WTC11 (cell line): ENCODE data around the gene TEAD1. TPM values are rescaled to one million over a fixed set of nuclear protein-coding genes. Genes with fewer than 3 reads are reported as not detected.

Source experiments
- ATAC-seq: fragments of 200-7000 bp; cut with Tn5 transposase; 2 replicates; pipeline ENCODE4 v1.10.0; 2021; ENCODE audit warnings: mild to moderate bottlenecking, moderate library complexity
- CTCF ChIA-PET: fragments of 300-600 bp; sonication (Branson Sonifier 250); formaldehyde crosslinking; loops from one replicate; lab custom pipeline; 2021; ENCODE audit warnings: antibody characterized with exemption; lab: Charles Lee
- POLR2A ChIA-PET: fragments of 350-600 bp; sonication (Branson Sonifier 250); formaldehyde crosslinking; loops from one replicate; lab custom pipeline; 2021; ENCODE audit warnings: antibody characterized with exemption; lab: Charles Lee
- DNase-seq: peaks from one replicate; pipeline ENCODE4 v3.0.0; 2021; ENCODE audit warnings: low spot score
- H3K27ac Mint-ChIP-seq: 2 replicates; pipeline ENCODE4 v1.8.0; 2021; ENCODE audit warnings: mixed read lengths
- H3K27me3 Mint-ChIP-seq: 2 replicates; pipeline ENCODE4 v1.8.0; 2021; ENCODE audit warnings: low read depth, mild to moderate bottlenecking, moderate library complexity, mixed read lengths
- H3K36me3 Mint-ChIP-seq: 2 replicates; pipeline ENCODE4 v1.8.0; 2021; ENCODE audit warnings: mixed read lengths
- H3K4me1 Mint-ChIP-seq: 2 replicates; pipeline ENCODE4 v1.8.0; 2022; ENCODE audit warnings: mixed read lengths
- H3K4me3 Mint-ChIP-seq: 2 replicates; pipeline ENCODE4 v1.8.0; 2021; ENCODE audit warnings: mild to moderate bottlenecking, moderate library complexity, mixed read lengths
- H3K9me3 Mint-ChIP-seq: 2 replicates; pipeline ENCODE4 v1.8.0; 2021; ENCODE audit warnings: mixed read lengths
- CREB1 ChIP-seq: sonication (generic); formaldehyde crosslinking; IDR thresholded peaks from 2 replicates; pipeline ENCODE4 v1.8.0; 2023; ENCODE audit warnings: mild to moderate bottlenecking, missing genetic modification reagents
- CREM ChIP-seq: sonication (generic); formaldehyde crosslinking; IDR thresholded peaks from 2 replicates; pipeline ENCODE4 v1.8.1; 2022; ENCODE audit warnings: mild to moderate bottlenecking, missing genetic modification reagents, moderate library complexity
- EMX1 ChIP-seq: fragments of 250-450 bp; sonication (Bioruptor Pico); IDR thresholded peaks from 2 replicates; pipeline ENCODE4 v1.8.0; 2021; ENCODE audit warnings: mild to moderate bottlenecking
- ETV6 ChIP-seq: sonication (generic); formaldehyde crosslinking; IDR thresholded peaks from 2 replicates; pipeline ENCODE4 v1.8.1; 2022; ENCODE audit warnings: mild to moderate bottlenecking, missing genetic modification reagents
- FOXJ3 ChIP-seq: sonication (generic); formaldehyde crosslinking; IDR thresholded peaks from 2 replicates; pipeline ENCODE4 v1.9.0; 2021; ENCODE audit warnings: missing genetic modification reagents, mild to moderate bottlenecking, borderline replicate concordance
- FOXK1 ChIP-seq: sonication (generic); formaldehyde crosslinking; IDR thresholded peaks from 2 replicates; pipeline ENCODE4 v1.8.0; 2022; ENCODE audit warnings: mild to moderate bottlenecking, moderate library complexity, missing genetic modification reagents
- IRF2 ChIP-seq: sonication (generic); formaldehyde crosslinking; IDR thresholded peaks from 2 replicates; pipeline ENCODE4 v1.8.0; 2022; ENCODE audit warnings: low read depth, missing genetic modification reagents, borderline replicate concordance
- MAX ChIP-seq: sonication (generic); formaldehyde crosslinking; IDR thresholded peaks from 2 replicates; pipeline ENCODE4 v1.8.0; 2022; ENCODE audit warnings: mild to moderate bottlenecking, missing genetic modification reagents
- NFE2L1 ChIP-seq: sonication (generic); formaldehyde crosslinking; IDR thresholded peaks from 2 replicates; pipeline ENCODE4 v1.8.1; 2023; ENCODE audit warnings: missing genetic modification reagents
- OVOL2 ChIP-seq: fragments of 250-450 bp; sonication (Bioruptor Pico); IDR thresholded peaks from 2 replicates; pipeline ENCODE4 v1.9.0; 2021; ENCODE audit warnings: mild to moderate bottlenecking, borderline replicate concordance
- SOX15 ChIP-seq: fragments of 250-450 bp; sonication (Bioruptor Pico); IDR thresholded peaks from 2 replicates; pipeline ENCODE4 v1.9.0; 2021; ENCODE audit warnings: mild to moderate bottlenecking
- TEAD1 ChIP-seq: sonication (generic); formaldehyde crosslinking; IDR thresholded peaks from 2 replicates; pipeline ENCODE4 v1.8.0; 2022; ENCODE audit warnings: mild to moderate bottlenecking, missing genetic modification reagents
- TP53 ChIP-seq: sonication (generic); formaldehyde crosslinking; IDR thresholded peaks from 2 replicates; pipeline ENCODE4 v1.8.1; 2023; ENCODE audit warnings: mild to moderate bottlenecking, missing genetic modification reagents
- ZNF121 ChIP-seq: sonication (generic); formaldehyde crosslinking; IDR thresholded peaks from 2 replicates; pipeline ENCODE4 v1.8.0; 2023; ENCODE audit warnings: missing genetic modification reagents
- ZNF219 ChIP-seq: sonication (generic); formaldehyde crosslinking; IDR thresholded peaks from 2 replicates; pipeline ENCODE4 v1.8.0; 2023; ENCODE audit warnings: missing genetic modification reagents, mild to moderate bottlenecking, borderline replicate concordance
- ZNF281 ChIP-seq: sonication (generic); formaldehyde crosslinking; IDR thresholded peaks from 2 replicates; pipeline ENCODE4 v1.8.0; 2023; ENCODE audit warnings: mild to moderate bottlenecking, missing genetic modification reagents
- total RNA-seq: library from RNA; stranded (reverse); gene quantifications from 3 replicates; pipeline ENCODE4 v1.2.3, GENCODE V29; 2021
- TF ChIP-seq, protein P1 (sequence below): sonication (generic); formaldehyde crosslinking; IDR thresholded peaks from 2 replicates; pipeline ENCODE4 v1.8.0; 2022; ENCODE audit warnings: mild to moderate bottlenecking, missing genetic modification reagents
- TF ChIP-seq, protein P2 (sequence below): sonication (generic); formaldehyde crosslinking; IDR thresholded peaks from 2 replicates; pipeline ENCODE4 v1.8.1; 2023; ENCODE audit warnings: mild to moderate bottlenecking, missing genetic modification reagents, moderate library complexity

The TEAD1 gene
- total RNA-seq, 1 experiment from 2014 or later, result 79.9 TPM

DNA sequence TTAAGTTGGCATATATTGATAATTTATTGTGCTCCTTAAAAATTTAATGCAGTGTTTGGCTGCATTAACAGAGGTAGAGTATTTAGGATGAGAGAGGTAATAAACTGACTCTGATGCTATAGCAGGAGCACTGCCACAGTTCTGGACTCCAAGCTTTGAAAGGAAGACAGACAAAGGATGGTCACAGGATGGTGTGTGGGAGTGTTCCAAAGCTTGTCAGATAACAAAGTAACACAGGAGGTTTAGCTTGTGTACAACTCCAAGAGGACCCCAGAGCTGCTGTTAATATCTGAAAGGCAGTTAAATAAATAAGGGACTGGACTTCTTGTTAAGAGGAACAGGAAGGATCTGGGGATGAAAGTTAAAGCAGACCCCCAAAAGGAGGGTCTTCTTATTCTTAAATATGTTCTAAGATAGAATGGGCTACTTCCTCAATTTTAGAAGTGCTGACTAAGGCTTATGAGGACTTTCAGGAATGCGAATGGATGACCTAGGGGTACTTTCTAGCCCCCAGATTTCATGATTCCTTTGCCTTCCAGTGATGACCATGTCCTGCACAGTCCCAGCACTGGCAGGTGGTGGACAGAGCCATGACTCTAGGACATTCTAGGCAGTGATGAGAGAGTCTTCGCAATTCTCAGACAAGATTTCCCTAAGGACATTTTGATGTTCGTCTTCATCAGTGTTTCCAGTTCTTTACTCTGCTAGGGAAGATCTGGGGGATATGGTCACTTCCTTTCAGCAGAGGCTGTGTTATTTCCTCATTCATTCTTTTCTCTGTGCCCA is 185.8 kb downstream of the TEAD1 start (continued):
- TF ChIP-seq, protein P1, sequence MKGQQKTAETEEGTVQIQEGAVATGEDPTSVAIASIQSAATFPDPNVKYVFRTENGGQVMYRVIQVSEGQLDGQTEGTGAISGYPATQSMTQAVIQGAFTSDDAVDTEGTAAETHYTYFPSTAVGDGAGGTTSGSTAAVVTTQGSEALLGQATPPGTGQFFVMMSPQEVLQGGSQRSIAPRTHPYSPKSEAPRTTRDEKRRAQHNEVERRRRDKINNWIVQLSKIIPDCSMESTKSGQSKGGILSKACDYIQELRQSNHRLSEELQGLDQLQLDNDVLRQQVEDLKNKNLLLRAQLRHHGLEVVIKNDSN, result no peak
- TF ChIP-seq EMX1 (CRISPR knock-in tag), result no peak
- TF ChIP-seq, protein P2, sequence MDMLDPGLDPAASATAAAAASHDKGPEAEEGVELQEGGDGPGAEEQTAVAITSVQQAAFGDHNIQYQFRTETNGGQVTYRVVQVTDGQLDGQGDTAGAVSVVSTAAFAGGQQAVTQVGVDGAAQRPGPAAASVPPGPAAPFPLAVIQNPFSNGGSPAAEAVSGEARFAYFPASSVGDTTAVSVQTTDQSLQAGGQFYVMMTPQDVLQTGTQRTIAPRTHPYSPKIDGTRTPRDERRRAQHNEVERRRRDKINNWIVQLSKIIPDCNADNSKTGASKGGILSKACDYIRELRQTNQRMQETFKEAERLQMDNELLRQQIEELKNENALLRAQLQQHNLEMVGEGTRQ (CRISPR knock-in tag), result no peak
- no peak for TF ChIP-seq ETV6 (CRISPR knock-in tag)
- no peak for TF ChIP-seq SOX15
- no peak for TF ChIP-seq MAX (CRISPR knock-in tag)
- no peak for TF ChIP-seq ZNF121

GRCh38 chr11:12860827-12861226 is 186.6 kb downstream of the TEAD1 start:
- peaks cover 5% of the 10 kb centered on the region; the same call in 1 of the 2 replicates for H3K9me3 Mint-ChIP-seq
- CTCF ChIA-PET, result interaction anchor here (1.0 kb wide), 1 partner anchor 33 kb away, joined by 3 read pairs; no protein-coding TSS in a partner anchor
- no peak for TF ChIP-seq TP53 (CRISPR knock-in tag)
- TF ChIP-seq IRF2 (CRISPR knock-in tag), result no peak
- no peak for TF ChIP-seq FOXK1 (CRISPR knock-in tag)
- TF ChIP-seq FOXJ3 (CRISPR knock-in tag), result no peak
- TF ChIP-seq OVOL2 (CRISPR knock-in tag), result no peak
- TF ChIP-seq, all 79 proteins: peak for 0
- Mint-ChIP-seq H3K27ac (peak overlapping the region; percentile 98), H3K4me3 (no peak overlapping the region), H3K27me3 (no peaks in the 10 kb centered on the region), H3K4me1 (peaks cover 86% of the 10 kb centered on the region), H3K36me3 (no peaks in the 10 kb centered on the region; the same call in 1 of the 2 replicates)
- POLR2A ChIA-PET, result no interaction called here
- DNase-seq, result no peak
- ATAC-seq, result no peak

DNA sequence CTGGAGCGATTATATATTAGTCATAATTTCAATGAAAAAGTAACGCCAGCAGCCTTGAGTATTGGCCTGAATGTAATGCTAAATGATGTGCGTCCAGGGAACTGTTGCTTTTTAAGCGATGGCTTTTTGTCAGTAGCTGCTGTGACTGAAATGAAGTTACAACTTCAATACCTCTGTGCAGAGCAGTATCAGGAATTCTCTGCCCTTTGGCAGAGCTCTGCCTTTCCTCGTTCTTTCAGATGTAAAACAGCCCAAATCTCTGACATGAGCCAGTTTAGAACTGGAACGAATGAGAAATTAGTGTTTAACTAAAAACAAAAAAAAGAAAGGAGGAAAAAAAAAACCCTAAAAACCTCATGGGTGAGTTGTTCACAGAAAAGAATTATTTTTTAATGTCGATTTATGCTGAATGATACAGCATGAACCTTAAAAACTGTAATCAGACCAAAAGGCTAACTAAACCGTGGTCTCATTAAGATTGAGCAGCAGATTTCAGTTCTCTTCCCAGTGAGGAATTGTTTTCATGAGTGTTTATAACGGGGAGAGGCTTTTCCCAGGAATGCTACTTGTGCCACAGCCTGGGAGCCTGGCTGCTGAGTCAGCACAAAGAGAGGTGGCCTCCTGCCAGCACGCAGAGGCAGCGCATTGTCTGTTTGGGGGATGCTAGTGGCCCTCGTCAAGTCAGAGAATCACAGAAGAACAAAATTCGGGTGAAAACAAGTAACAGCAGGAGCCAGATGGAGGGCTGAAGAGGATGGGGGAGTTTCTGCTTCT is 188.7 kb downstream of the TEAD1 start:
- H3K9me3 Mint-ChIP-seq, result peaks cover 5% of the 10 kb centered on the region; the same call in 1 of the 2 replicates

More for the DNA sequence above, 188.7 kb downstream of the TEAD1 start:
- H3K27ac Mint-ChIP-seq, result peak overlapping the region; percentile 100
- ChIA-PET POLR2A (interaction anchor here (1.0 to 2.7 kb wide), 5 partner anchors 62 to 486 kb away, joined by 3 to 17 read pairs (median 9); partner anchors contain the start of genes PARVA and TEAD1), CTCF (interaction anchor here (0.8 kb wide), 1 partner anchor 26 kb away, joined by 4 read pairs; no protein-coding TSS in a partner anchor)
- DNase-seq, result peak; percentile 81
- TF ChIP-seq TEAD1 (CRISPR knock-in tag) (peak; percentile 57; the same call in 1 of the 2 replicates), MAX (CRISPR knock-in tag) (0 out of 2 replicates have a peak, but pooled peaks have one; percentile 15), CREM (CRISPR knock-in tag) (0 out of 2 replicates have a peak, but pooled peaks have one; percentile 42), ZNF219 (CRISPR knock-in tag) (no peak), CREB1 (no peak), ZNF281 (CRISPR knock-in tag) (0 out of 2 replicates have a peak, but pooled peaks have one; percentile 38), NFE2L1 (CRISPR knock-in tag) (peak; percentile 77)
- peaks cover 89% of the 10 kb centered on the region for H3K4me1 Mint-ChIP-seq
- no peaks in the 10 kb centered on the region for H3K27me3 Mint-ChIP-seq
- no peaks in the 10 kb centered on the region for H3K36me3 Mint-ChIP-seq
- H3K4me3 Mint-ChIP-seq, result peak overlapping the region; percentile 61
- peak; percentile 37 for ATAC-seq
